ENCODE results near the gene NYAP1. TPM values are rescaled to one million over a fixed set of nuclear protein-coding genes. Genes with fewer than 3 reads are reported as not detected.

NYAP1 gene
- total RNA-seq, 3 donors from 2014 or later = 0.48 to 0.66 (median 0.59) TPM

GRCh38 chr7:100486111-100486636 is 2.4 kb downstream of the NYAP1 start:
- Histone ChIP-seq H3K4me1 (peaks cover 4 to 5% of the 10 kb centered on the region in 2 donors), H3K27ac (peak overlapping the region in 1 of 2 donors; percentile 55), H3K9me3 (no peaks in the 10 kb centered on the region), H3K4me3 (no peak overlapping the region), H3K27me3 (no peaks in the 10 kb centered on the region), H3K36me3 (no peaks in the 10 kb centered on the region)
- DNase-seq (ENCODE audit: low spot score in 2 of 2) = no peak
- intact Hi-C loops (cut with DNase I; ENCODE audit: low total_unique reads) = no loop called here
- no peak for TF ChIP-seq POLR2AphosphoS5 (IDR thresholded peaks at IDR 0.05)
- TF ChIP-seq CTCF (IDR thresholded peaks at IDR 0.05) = no peak
- TF ChIP-seq POLR2A (IDR thresholded peaks at IDR 0.05) = no peak

GRCh38 chr7:100486753-100487446 is 3.2 kb downstream of the NYAP1 start:
- no peaks in the 10 kb centered on the region for H3K9me3 ChIP-seq
- no peak overlapping the region for H3K27ac ChIP-seq
- intact Hi-C loops (cut with DNase I; ENCODE audit: low total_unique reads) = no loop called here
- peaks cover 4 to 5% of the 10 kb centered on the region in 2 donors for H3K4me1 ChIP-seq
- no peak for DNase-seq (ENCODE audit: low spot score in 2 of 2)
- no peaks in the 10 kb centered on the region for H3K27me3 ChIP-seq
- TF ChIP-seq POLR2A (IDR thresholded peaks at IDR 0.05) = no peak
- TF ChIP-seq CTCF (IDR thresholded peaks at IDR 0.05) = no peak
- TF ChIP-seq POLR2AphosphoS5 (IDR thresholded peaks at IDR 0.05) = no peak
- H3K4me3 ChIP-seq = no peak overlapping the region
- no peaks in the 10 kb centered on the region for H3K36me3 ChIP-seq

- no peaks in the 10 kb centered on the region for H3K4me1 ChIP-seq
Measured at GRCh38 chr7:100488333-100489095, 4.8 kb downstream of the NYAP1 start.

GRCh38 chr7:100489121-100489520 is 5.4 kb downstream of the NYAP1 start:
- H3K36me3 ChIP-seq = no peaks in the 10 kb centered on the region
- no peak overlapping the region for H3K27ac ChIP-seq
- intact Hi-C loops (cut with DNase I; ENCODE audit: low total_unique reads) = no loop called here
- no peaks in the 10 kb centered on the region for H3K9me3 ChIP-seq
- no peaks in the 10 kb centered on the region for H3K27me3 ChIP-seq
- no peak for DNase-seq (ENCODE audit: low spot score in 2 of 2)
- H3K4me1 ChIP-seq = no peaks in the 10 kb centered on the region
- TF ChIP-seq CTCF (IDR thresholded peaks at IDR 0.05) (no peak), POLR2A (IDR thresholded peaks at IDR 0.05) (no peak)
- H3K4me3 ChIP-seq = no peak overlapping the region

More at GRCh38 chr7:100488333-100489095, 4.8 kb downstream of the NYAP1 start:
- Histone ChIP-seq H3K4me3 (no peak overlapping the region), H3K36me3 (no peaks in the 10 kb centered on the region), H3K9me3 (no peaks in the 10 kb centered on the region), H3K27me3 (no peaks in the 10 kb centered on the region), H3K27ac (no peak overlapping the region)
- intact Hi-C loops (cut with DNase I; ENCODE audit: low total_unique reads) = no loop called here
- TF ChIP-seq POLR2AphosphoS5 (IDR thresholded peaks at IDR 0.05) (no peak), POLR2A (IDR thresholded peaks at IDR 0.05) (no peak), CTCF (IDR thresholded peaks at IDR 0.05) (no peak)
- DNase-seq (ENCODE audit: low spot score in 2 of 2) = no peak

- no peak for TF ChIP-seq POLR2AphosphoS5 (IDR thresholded peaks at IDR 0.05)
- no peak for TF ChIP-seq POLR2A (IDR thresholded peaks at IDR 0.05)
- no peak for TF ChIP-seq CTCF (IDR thresholded peaks at IDR 0.05)
- no peak for DNase-seq (ENCODE audit: low spot score in 2 of 2)
- Histone ChIP-seq H3K27me3 (no peaks in the 10 kb centered on the region), H3K36me3 (no peaks in the 10 kb centered on the region), H3K4me1 (no peaks in the 10 kb centered on the region), H3K9me3 (no peaks in the 10 kb centered on the region), H3K4me3 (no peak overlapping the region), H3K27ac (no peak overlapping the region)
- intact Hi-C loops (cut with DNase I; ENCODE audit: low total_unique reads) = no loop called here
Measured at GRCh38 chr7:100489824-100490223, 6.1 kb downstream of the NYAP1 start.

All from breast epithelium (tissue), 4 donors.